Nucleus accumbens (tissue), 56 donors: ENCODE results near the gene CLDN2.
"Not testable (repeated sequence)": the region's sequence is repeated elsewhere in the genome, so short reads cannot be mapped to it uniquely, and the experiment has no call there.

Experiments
- DNase-seq, 56 donors: peaks; one replicate each; lab custom pipeline; 2025; lab: John Stamatoyannopoulos, UW

The CLDN2 gene, protein sequence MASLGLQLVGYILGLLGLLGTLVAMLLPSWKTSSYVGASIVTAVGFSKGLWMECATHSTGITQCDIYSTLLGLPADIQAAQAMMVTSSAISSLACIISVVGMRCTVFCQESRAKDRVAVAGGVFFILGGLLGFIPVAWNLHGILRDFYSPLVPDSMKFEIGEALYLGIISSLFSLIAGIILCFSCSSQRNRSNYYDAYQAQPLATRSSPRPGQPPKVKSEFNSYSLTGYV

DNA sequence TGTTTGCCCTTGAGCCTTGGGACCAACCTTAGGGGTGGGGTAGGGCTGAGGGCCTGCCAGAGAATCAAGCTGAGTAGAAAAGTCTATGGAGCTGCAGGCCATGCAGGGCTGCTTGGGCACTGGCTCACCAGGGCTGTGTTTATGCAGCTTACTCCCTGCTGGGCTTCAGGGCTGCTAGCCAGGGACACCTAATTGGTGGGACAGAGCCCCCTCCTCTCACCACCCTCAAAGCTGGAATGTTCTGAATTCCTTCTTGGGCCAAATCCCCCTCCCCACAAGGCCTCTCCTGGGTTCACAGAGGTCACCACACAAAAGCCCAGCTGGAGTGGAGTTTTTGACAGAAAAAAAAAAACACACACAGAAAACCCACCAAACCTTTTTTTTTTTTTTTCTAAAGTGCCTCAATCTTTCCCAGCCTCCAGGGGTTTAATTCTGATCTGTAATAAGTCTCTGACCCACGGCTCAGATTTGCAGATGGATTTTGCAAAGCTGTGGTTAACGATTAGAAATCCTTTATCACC lies at the start of gene CLDN2:
CLDN2 (plus strand) TSS at position 471 of the 521 bp plus-strand sequence. CDS start 7,827 bp downstream, outside the sequence.
- DNase-seq, result no peak

DNA sequence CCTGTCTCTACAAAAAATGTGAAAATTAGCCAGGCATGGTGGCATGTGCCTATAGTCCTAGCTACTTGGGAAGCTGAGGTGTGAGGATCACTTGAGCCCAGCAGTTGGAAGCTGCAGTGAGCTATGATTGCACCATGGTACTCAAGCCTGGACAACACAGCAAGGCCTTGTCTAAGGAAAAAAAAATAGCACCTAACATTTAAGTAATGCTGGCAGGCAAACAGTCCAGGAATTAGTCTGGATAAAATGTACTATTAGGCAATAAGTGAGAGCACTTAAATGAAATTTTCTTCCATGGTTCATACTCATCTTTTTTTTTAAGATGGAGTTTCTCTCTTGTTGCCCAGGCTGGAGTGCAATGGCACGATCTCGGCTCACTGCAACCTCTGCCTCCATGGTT lies 47.4 kb upstream of the CLDN2 start:
- not testable (repeated sequence) for DNase-seq

DNA sequence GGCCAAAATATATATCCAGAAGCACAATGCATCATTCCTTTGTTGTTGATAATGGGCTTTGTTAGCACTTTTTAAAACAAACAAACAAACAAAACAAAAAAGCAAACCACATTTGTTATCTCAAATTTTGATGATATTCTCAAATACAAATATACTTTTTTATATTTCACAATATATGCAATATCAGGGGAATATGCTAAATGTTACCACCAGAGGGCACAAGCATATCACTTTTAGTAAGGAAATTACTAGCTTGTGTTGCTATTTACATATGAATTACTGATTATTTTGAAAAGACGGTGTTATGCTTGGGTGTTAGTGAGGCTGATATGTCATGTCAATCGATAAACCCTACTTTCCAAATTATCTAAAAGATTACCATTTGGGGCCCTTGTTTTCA lies 46.1 kb upstream of the CLDN2 start:
- no peak for DNase-seq

DNA sequence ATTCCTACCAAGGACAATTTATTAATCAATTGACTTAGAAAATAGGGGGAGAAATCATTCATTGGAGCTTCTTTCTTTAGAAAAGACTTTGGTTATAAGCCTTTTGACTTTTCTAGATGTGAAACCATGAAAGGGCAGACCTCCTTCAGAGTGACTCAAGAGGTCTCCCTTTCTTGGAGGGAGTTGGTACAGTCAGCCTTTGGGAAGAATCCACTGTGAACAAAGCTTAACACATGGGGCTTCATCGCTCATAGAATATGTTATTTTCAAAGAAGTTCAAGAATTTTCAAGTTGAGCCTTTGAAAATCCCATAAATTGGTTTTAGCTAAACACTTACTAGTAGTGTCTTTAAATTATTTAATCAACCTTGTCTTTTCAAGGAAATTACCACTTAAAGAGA lies 45.1 kb upstream of the CLDN2 start:
- DNase-seq, result no peak

DNA sequence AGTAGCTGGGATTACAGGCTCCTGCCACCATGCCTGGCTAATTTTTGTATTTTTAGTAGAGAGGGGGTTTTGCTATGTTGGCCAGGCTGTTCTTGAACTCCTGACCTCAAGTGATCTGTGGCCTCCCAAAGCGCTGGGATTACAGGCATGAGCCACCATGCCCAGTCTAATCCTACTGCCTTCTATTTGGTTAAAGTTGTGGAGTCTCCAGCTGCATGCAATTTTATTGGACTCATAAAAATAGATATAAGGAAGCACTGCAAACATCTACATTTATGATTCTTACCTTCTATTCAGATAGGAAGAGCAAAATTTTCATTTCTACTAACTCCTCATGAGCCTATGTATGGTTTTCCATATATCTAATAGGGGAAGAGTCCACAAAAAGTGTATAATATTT lies 30.7 kb upstream of the CLDN2 start:
- no peak for DNase-seq

DNA sequence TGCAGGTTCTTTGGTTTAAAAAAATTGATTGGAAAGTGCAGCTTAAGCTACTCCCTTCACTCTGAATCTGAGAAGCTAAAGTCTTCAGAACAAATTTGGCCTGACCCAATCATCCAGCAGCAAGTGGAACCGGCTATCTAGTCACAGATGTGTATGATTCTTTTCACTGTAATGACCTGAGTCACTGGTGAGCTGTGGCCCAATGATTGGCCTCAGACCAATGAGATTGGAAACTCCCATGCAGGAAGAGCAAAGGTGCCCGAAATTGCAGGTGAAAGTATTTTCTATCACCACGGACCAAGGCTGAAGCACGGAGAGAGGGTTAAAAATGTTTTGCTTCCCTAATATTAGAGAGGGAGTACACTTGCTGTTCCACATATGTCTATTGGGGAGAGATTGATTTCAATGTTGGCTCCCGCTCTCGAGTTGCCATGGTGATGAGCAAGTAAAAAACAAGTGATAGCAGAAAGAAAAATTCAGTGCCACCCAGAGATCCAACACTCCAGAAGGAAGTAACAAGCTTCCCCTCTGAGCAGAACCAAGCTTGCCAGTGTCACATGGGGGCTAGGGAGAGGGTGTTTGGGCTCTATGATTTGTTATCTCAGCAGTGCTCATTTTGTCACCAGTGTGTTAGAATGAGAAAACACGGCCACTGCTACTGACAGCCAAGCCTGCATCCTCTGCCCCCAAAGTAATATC lies 28.3 kb upstream of the CLDN2 start:
- peak in 5 of 56 donors; percentile 0 to 25 (median 2) for DNase-seq

GRCh38 chrX:106894392-106894909 lies 25.8 kb upstream of the CLDN2 start:
- peak in 49 of 56 donors; percentile 2 to 67 (median 29) for DNase-seq

DNA sequence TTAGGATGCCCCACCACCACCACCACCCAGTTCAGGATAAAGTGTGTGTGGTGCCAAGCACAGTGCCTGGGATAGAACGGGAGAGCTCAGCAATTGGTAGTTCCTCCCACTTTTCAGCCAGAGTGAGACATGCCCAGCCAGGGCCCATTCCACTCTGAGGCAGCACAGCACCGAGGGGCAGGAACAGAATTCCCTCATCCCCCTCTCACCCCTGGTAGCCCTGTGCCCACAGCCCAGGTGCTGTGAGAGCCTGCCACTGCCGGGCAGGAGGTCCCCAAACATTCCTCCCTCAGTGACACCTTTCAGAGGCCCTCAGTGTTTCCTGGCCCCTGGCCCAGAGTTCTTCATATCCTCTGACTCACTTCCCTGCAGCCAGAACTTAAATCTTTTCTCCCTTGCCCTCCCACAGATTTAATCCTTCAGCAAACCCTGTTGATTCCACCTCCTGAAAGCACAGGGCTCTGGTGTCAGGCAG lies 25.2 kb upstream of the CLDN2 start:
- peak in 1 of 56 donors; percentile 14 for DNase-seq

DNA sequence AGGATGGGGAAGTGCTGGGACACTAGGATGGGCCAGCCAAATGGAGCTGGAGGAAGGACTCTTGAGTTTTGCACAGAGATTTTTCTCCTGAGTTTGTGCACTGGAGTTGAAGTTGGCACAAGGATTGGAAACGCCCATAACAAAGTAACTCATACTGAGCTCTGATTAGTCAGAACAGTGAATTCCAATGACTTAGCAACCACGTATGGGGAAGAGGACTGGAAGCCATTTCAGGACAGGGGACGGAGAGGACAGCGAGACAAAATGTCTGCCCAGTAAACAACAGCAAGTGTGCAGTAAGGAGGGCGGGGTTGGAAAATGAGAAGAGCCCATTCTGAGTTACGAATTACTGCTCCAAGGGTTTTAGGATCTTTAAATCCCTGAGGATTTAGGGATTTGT lies 22.9 kb upstream of the CLDN2 start:
- DNase-seq, result no peak

GRCh38 chrX:106898462-106898861 lies 21.7 kb upstream of the CLDN2 start:
- DNase-seq, result no peak

- no peak for DNase-seq
These were observed 20.9 kb upstream of the CLDN2 start for GRCh38 chrX:106899276-106899675.

DNA sequence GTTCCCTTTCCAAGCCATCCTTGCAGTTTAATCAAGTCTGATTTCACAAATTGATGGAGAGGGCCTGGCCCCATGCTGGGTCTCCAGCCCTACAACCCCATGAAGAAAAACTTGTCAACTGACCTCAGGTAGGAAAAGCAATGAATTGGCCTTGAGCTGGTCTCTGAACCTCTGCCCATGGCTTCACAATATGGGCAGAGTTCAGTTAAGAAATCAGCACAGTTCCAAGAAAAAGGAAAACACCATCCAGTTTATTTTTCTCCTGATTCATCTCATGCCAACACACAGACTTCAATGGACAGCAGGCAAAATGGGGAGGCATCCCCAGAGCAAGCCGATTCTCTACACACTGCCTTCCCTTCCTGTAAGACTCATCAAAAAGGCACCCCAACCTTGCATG lies 20.4 kb upstream of the CLDN2 start:
- DNase-seq, result no peak

DNA sequence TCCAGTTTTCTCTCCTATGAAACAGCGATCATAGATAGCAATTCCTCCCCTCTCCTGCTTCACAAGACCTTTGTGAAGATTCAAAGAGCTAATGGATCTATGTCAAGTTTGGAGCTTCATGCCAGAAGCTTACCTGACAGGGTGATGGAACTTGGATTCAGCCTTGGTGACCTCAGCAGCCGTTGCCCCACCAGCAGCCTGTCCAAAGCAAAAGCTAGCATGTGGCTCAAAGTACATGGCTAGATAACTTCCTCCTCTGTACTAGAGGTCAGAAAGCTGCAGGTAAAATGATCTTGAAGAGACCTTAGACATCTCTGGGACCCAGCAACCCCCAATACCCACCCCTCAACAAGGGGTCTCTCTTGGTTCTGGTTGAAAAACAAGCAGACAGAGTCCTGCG lies 18.9 kb upstream of the CLDN2 start:
- no peak for DNase-seq

- DNase-seq, result no peak
These were observed 18.4 kb upstream of the CLDN2 start for GRCh38 chrX:106901781-106902219.

DNA sequence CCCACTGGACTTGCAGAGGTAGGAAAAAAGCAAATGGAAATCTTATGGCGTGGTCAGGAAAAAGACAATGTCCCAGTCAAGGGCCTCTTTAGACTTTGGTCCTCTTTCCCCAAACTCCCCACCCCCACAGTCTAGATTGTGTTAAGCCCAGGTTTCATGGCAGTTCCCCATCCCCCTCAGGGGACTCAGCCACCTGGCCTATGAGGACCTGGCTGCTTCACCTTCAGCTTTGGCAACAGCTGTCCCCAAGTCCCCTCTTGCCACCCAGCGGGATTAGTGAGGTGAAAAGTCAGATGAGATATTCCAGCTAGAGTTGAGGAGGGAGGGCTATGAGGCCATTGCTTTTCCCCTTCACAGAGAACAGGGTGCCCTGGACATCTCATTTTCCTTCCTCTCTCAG lies 17.5 kb upstream of the CLDN2 start:
- no peak for DNase-seq

- DNase-seq, result no peak
These were observed 16.8 kb upstream of the CLDN2 start, which contains the start of gene RIPPLY1 for GRCh38 chrX:106903291-106903824. Gene RIPPLY1 (minus strand): TSS chrX:106903341. CDS start chrX:106903287, 54 bp downstream.

- no peak for DNase-seq
These were observed 16.2 kb upstream of the CLDN2 start for GRCh38 chrX:106903856-106904528.

DNA sequence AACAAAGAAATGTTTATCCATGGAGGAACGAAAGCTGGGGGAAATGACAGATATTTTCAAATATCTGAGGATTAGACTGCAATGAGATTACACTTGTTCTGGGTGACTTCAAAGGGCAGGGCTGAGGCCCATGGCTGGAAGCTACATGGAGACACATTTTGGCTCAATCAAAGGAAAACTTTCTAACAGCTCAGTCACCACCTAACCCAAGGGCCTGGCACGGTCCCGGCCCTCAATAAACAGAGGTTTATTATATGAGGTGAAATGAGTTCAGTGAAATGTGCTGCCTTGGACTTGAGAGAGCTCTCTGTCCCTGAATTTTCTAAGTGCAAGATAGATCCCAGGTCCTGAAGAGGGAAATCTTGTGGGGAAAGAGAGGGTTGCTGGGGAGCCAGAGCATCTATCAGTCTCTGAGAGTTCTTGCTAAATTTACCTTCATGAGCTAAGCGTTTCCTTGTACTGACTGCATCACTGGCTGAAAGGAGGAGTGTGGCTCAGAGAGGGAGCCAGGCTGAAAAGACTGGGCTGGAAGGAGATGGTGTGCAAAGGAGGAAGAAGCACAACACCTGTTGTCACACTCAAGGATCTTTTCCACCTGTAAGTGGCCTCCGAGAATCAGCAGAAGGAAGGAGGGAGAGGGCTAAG lies 15.0 kb upstream of the CLDN2 start:
- DNase-seq, result no peak

GRCh38 chrX:106906361-106906760 lies 13.8 kb upstream of the CLDN2 start:
- DNase-seq, result no peak

- no peak for DNase-seq
These were observed 7.3 kb upstream of the CLDN2 start for GRCh38 chrX:106912864-106913263.
